ENCODE results near the gene SAFB.
A peak's percentile ranks its signal among the peaks of the same experiment; 100 is the strongest.
"Not testable (repeated sequence)": the region's sequence is repeated elsewhere in the genome, so short reads cannot be mapped to it uniquely, and the experiment has no call there.

SAFB gene

DNA sequence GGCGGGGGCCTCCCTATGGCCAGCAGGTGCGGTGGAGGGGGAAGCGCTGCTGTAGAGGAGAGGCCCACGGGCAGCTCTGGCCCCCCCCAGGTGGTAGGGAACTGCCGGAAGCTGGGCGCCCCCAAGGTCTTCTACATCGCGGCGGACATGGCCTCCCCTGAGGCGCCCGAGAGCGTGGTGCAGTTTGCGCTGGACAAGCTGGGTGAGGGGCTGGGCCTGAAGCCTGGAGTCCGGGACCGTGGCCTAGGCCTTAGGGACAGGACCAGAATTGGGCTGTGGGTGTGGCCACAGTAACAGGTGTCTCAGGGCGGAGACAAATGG, 63.4 kb downstream of the SAFB start:
- DNase-seq (ENCODE audit: low read depth): no peak

DNA sequence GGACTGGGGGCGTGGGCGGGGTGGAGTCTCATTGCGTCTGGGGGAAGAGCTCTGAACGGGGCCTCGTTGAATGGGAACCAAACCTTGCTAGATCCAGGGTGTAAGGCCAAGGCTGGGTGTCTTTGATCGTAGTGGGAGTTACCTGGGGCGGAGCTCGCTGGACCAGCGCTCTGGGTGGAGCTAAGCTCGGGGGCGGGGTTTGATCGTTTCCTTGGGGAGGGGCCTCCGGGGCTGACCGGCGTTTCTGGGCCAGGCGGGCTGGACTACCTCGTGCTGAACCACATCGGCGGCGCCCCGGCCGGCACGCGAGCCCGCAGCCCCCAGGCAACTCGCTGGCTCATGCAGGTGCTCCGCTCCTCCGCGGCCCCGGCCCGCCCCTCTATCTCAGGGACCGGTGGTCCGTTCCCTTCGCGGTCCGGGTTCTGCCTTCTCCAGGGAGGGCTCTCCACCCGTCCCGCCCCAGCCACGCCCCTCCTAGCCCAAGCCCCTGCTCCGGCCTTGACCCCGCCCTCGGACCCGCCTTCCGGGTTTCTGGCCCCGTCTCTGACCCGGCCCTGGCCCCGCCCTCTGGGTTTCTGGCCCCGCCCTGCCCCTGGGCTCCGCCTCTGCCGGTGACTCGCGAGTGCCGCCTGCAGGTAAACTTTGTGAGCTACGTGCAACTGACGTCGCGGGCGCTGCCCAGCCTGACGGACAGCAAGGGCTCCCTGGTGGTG, 63.9 kb downstream of the SAFB start:
- DNase-seq (ENCODE audit: low read depth): peak; percentile 52

- DNase-seq (ENCODE audit: low read depth): no peak
Measured at GRCh38 chr19:5687360-5688198, 64.7 kb downstream of the SAFB start.

GRCh38 chr19:5688262-5688881, 65.5 kb downstream of the SAFB start:
- DNase-seq (ENCODE audit: low read depth): not testable (repeated sequence)

DNA sequence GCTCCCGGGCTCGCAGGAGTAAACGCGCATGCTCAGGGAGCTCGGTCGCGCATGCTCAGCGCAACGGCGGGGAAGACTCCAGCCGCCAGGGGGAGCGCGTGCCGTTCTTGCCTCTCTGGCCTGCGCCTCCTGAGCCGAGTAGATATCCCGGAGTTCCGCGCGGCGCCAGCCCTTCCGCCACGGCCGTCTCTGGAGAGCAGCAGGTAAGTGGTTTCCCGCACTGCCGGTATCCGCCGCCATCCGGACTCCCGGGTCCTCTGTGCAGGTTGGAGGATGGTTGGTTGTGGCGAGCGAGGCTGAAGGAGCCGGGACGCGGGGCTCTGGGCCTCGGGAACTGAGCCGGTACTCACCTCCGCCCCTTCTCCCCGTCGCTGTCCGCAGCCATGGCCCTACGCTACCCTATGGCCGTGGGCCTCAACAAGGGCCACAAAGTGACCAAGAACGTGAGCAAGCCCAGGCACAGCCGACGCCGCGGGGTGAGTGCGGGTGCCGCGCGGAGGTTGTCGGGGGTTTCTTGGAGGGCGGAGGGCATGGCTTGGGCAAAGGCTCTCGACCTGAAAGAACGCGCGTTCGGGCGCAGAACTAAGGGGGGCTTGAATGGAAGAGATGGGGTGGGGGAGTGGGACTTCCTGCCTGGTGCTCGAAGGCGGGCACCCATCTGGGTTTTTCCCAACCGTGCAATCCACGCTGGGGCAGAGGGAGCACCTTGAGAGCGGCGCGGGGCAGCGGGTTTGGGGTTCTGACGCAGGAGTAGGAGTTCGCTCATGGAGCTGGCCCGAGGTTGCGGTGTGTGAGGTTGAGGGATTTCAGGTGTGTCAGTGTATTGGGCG, 67.5 kb downstream of the SAFB start, which contains the start of gene RPL36:
Gene RPL36 (plus strand): TSS at position 171 of the 830 bp plus-strand sequence. CDS start 213 bp downstream, at position 384.
- peak; percentile 77 for DNase-seq (ENCODE audit: low read depth)

DNA sequence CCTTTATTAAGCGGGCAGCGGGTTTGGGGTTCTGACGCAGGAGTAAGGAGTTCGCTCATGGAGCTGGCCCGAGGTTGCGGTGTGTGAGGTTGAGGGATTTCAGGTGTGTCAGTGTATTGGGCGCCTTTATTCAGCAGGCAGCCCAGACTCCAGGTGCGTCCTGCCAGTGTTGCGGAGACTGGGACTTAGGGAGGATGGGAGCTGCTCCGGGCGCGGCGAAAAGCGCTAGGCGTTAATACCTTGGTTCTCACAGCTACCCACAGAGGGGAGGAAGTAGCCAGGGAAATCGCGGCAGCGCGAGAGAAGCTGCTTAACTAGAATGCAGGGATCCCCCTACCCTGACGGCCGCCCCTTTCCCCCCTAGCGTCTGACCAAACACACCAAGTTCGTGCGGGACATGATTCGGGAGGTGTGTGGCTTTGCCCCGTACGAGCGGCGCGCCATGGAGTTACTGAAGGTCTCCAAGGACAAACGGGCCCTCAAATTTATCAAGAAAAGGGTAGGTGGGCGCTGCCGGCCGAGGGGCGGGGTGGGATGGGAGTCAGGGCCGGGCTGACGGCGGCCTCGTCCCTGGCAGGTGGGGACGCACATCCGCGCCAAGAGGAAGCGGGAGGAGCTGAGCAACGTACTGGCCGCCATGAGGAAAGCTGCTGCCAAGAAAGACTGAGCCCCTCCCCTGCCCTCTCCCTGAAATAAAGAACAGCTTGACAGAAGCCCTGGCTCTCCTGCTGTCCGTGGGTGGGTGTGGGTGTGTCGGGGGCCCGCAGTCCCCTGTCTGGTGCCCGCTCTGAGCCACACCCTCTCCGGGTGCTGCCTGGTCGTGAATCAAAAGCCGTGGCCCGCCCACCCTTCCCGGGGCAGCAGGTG, 68.3 kb downstream of the SAFB start:
- DNase-seq (ENCODE audit: low read depth): no peak

GRCh38 chr19:5691822-5692722, 69.2 kb downstream of the SAFB start:
- DNase-seq (ENCODE audit: low read depth): no peak

DNA sequence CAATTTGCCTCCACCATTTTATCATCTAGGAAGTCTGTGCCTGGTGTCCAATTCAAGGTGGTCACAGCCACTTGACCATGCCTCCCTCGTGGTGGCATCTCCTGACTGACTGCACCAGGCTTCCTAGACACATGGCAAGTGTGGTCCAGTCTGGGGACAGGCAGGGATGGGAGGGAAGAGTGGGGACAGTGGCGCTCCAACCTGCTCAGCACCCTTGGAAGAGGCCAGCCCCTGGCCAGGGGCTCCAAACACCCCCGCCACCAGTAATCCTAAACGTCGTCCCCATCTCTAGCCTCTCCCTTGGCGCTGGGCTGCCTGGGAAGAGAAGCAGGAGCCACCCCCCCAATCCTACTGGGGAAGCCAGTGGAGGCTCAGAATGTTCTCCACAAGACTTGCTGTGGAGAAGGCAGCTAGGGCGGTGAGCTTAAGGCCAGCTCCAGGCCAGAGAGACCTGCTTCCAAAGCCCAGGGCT, 69.9 kb downstream of the SAFB start:
- DNase-seq (ENCODE audit: low read depth): no peak

- no peak for DNase-seq (ENCODE audit: low read depth)
Measured at GRCh38 chr19:5693195-5694166, 70.6 kb downstream of the SAFB start.

DNA sequence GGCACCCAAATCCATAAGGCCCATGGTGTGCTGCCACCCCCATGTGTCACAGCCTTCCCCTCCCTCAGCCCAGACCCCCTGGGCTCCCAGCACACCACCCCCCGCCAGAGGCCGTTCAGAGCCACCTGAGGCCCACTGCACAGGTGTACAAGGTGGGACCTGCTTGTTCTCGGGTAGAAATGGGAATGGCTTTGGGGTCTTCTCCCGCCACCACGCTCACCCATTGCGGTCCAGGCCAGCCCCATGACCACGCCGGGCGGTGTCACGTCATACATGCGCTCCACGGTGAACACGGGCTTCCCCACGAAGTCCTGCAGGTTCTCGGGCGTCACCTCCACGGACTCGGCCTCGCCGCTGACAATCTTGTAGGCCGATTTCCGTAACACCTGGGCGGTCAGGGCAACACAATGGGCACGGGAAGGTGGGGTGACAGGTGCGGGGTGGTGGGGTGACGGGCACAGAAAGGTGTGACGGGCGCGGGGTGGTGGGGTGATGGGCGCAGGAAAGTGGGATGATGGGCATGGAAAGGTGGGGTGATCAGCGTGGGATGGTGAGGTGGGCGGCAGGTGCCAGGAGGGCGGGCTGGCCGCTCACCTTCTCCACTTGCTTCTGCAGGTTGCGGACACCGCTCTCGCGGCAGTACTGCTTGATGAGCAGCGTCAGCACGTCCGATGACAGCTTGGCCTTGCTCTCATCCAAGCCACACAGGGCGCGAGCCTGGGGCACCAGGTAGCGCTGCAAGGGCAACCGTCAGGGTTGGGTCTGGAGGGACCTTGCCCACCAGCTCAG, 71.5 kb downstream of the SAFB start:
- no peak for DNase-seq (ENCODE audit: low read depth)

DNA sequence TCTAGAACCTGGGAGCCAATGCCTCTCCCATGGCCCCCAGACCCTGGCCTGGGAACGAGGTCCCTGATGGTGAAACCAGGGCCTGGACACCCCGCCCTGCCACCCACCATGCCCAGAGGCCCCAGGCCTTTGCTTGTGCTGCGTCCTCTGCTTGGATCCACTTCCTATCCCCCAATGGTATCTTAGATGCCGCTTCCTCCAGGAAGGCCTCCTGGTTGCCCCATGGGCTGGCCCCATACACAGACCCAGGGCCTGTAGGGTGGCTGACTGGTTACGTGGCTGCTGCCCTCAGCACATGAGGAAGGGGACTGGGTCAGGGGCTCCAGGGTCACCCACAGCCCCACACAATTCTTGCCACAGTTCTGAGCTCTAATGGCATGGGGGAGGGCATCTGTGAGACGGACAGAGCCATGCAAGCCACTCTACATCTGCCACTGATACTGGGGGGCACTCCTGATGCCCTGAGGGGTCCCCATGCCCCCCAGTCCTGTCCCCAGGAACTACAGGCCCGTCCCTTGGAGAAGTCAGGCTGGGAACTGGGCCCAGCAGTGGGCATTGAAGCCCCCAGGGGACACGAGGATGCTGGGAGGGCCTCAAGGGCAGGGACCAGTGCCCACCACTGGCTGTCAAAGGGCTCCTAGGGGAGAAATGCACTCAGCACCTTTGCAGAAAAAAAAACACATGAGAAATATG, 72.2 kb downstream of the SAFB start:
- DNase-seq (ENCODE audit: low read depth): no peak

GRCh38 chr19:5695649-5696195, 72.8 kb downstream of the SAFB start:
- no peak for DNase-seq (ENCODE audit: low read depth)

GRCh38 chr19:5696196-5697021, 73.5 kb downstream of the SAFB start:
- DNase-seq (ENCODE audit: low read depth): no peak

- DNase-seq (ENCODE audit: low read depth): no peak
Measured at GRCh38 chr19:5697022-5697889, 74.4 kb downstream of the SAFB start.
